Measurements from ENCODE around the gene KCNK16.

- TF ChIP-seq CTCF (conservative IDR thresholded peaks at IDR 0.05) (no peak), EZH2 (IDR thresholded peaks at IDR 0.05; ENCODE audit: low read depth) (no peak)
Observed at GRCh38 chr6:39365281-39366074, 43.0 kb upstream of the KCNK16 start.

Measured in PC-9 (cell line).